HepG2 (cell line): ENCODE results near the gene S1PR3. TPM values are rescaled to one million over a fixed set of nuclear protein-coding genes. Genes with fewer than 3 reads are reported as not detected.
A peak's percentile ranks its signal among the peaks of the same experiment; 100 is the strongest.

Experiments
- ATAC-seq: fragments of 200-7000 bp; cut with Tn5 transposase; 3 replicates; pipeline ENCODE4 v1.9.1; 2020; ENCODE audit warnings: mild to moderate bottlenecking, moderate library complexity
- BruUV-seq: library from RNA; stranded (reverse); fragments of 400-500 nt; replicated peaks from 2 replicates; lab custom pipeline; 2021; lab: Mats Ljungman, UMichigan
- CTCF ChIA-PET: fragments of 300-600 bp; formaldehyde crosslinking; extraction: SDS; loops from one replicate; lab custom pipeline; 2021; ENCODE audit warnings: low total read pairs, inconsistent platforms, low intra/inter-chr PET ratio; lab: Yijun Ruan, JAX
- POLR2A ChIA-PET: fragments of 350-600 bp; sonication (Branson Sonifier 250); formaldehyde crosslinking; loops from one replicate; lab custom pipeline; 2020; ENCODE audit warnings: antibody characterized with exemption, inconsistent platforms; lab: Yijun Ruan, JAX
- DNase-seq: peaks from one replicate; pipeline ENCODE4 v3.0.0-alpha.2; 2015; ENCODE audit warnings: low spot score
- FAIRE-seq: peaks from 3 replicates; lab custom pipeline; 2011; peaks lifted over from hg19 to GRCh38; lab: Jason Lieb, UNC
- H2AFZ ChIP-seq: one replicate; pipeline ENCODE4 v1.6.1; 2011; ENCODE audit warnings: low read length, inconsistent platforms
- H3K27ac ChIP-seq: fragments of 300-600 bp; 3 replicates; pipeline ENCODE4 v1.8.0; 2011; ENCODE audit warnings: mixed run types, mild to moderate bottlenecking, mixed read lengths, low read length, inconsistent platforms; ENCODE audit not compliant: insufficient read depth; ENCODE audit errors: extremely low read length
- H3K27me3 ChIP-seq, 2 experiments: fragments of 200-600 bp in 1 of 2; 2 replicates in 1 of 2; 3 replicates in 1 of 2; pipeline versions ENCODE4 v1.6.0 to v1.8.0; 2011; ENCODE audit warnings: low read length in 2 of 2, mild to moderate bottlenecking in 2 of 2, moderate library complexity in 2 of 2, inconsistent platforms in 1 of 2; ENCODE audit not compliant: insufficient read depth in 2 of 2, control insufficient read depth in 1 of 2
- H3K36me3 ChIP-seq, 2 experiments: fragments of 200-600 bp in 1 of 2; replicated peaks in 1 of 2; 2 replicates in 1 of 2; 3 replicates in 1 of 2; pipeline versions ENCODE4 v1.5.1 to v1.8.0; 2011; ENCODE audit warnings: low read length in 2 of 2, inconsistent platforms in 1 of 2; ENCODE audit not compliant: insufficient read depth in 2 of 2, control insufficient read depth in 1 of 2
- H3K4me1 ChIP-seq: 2 replicates; pipeline ENCODE4 v1.5.1; 2012; ENCODE audit warnings: low read length, inconsistent platforms; ENCODE audit not compliant: insufficient read depth
- H3K4me2 ChIP-seq: 2 replicates; pipeline ENCODE4 v1.6.0; 2011; ENCODE audit warnings: low read depth, low read length, inconsistent platforms
- H3K4me3 ChIP-seq, 3 experiments: fragments of 200-600 bp in 1 of 3; sonication (generic), shearing (Covaris generic) in 1 of 3; replicated peaks in 1 of 3; 2 replicates each; pipeline ENCODE4 v1.5.1; 2011 to 2016; ENCODE audit warnings: low read length in 3 of 3, inconsistent platforms in 2 of 3, low read depth in 2 of 3, mild to moderate bottlenecking in 2 of 3, control low read depth in 1 of 3, mixed read lengths in 1 of 3; ENCODE audit not compliant: insufficient read depth in 1 of 3
- H3K79me2 ChIP-seq: one replicate; pipeline ENCODE4 v1.6.1; 2011; ENCODE audit warnings: low read length, inconsistent platforms; ENCODE audit not compliant: insufficient read depth
- H3K9ac ChIP-seq: 2 replicates; pipeline ENCODE4 v1.6.0; 2011; ENCODE audit warnings: mild to moderate bottlenecking, low read depth, low read length, inconsistent platforms; ENCODE audit not compliant: insufficient read depth
- H3K9me3 ChIP-seq: 2 replicates; pipeline ENCODE4 v1.5.1; 2012; ENCODE audit warnings: mild to moderate bottlenecking, low read length
- H4K20me1 ChIP-seq: 2 replicates; pipeline ENCODE4 v1.6.0; 2011; ENCODE audit warnings: inconsistent platforms, mild to moderate bottlenecking, low read length, moderate library complexity; ENCODE audit not compliant: insufficient read depth
- MAFF ChIP-seq: IDR thresholded peaks from 2 replicates; pipeline ENCODE4 v1.6.1; 2011; ENCODE audit warnings: low read depth, low read length, improper control_type of control experiment
- MAFK ChIP-seq, 2 experiments: IDR thresholded peaks in 1 of 2; conservative IDR thresholded peaks in 1 of 2; 2 replicates each; pipeline ENCODE4 v1.6.1; 2011; ENCODE audit warnings: improper control_type of control experiment in 2 of 2, low read length in 2 of 2
- RARA ChIP-seq: IDR thresholded peaks from 2 replicates; pipeline ENCODE4 v1.6.1; 2016; ENCODE audit warnings: missing genetic modification reagents, missing compliant biosample characterization
- RNF219 ChIP-seq: sonication (generic); formaldehyde crosslinking; IDR thresholded peaks from 2 replicates; pipeline ENCODE4 v1.5.0; 2020; ENCODE audit warnings: mild to moderate bottlenecking, missing genetic modification reagents
- SKI ChIP-seq: fragments of 450-650 bp; IDR thresholded peaks from one replicate; pipeline ENCODE4 v1.6.1; 2018; ENCODE audit warnings: mild to moderate bottlenecking; ENCODE audit not compliant: partially characterized antibody
- TFDP2 ChIP-seq: sonication (generic); formaldehyde crosslinking; IDR thresholded peaks from 2 replicates; pipeline ENCODE4 v1.4.0; 2020; ENCODE audit warnings: missing genetic modification reagents
- WGBS: methylation state at CpG from one replicate; pipeline ENCODE4 v1.1.6; 2017; ENCODE audit warnings: low lambda C conversion rate; 5-methylcytosine and 5-hydroxymethylcytosine counted together
- in situ Hi-C: cut with HindIII; loops from 2 replicates; pipeline ENCODE4 v1.10.0; 2017; ENCODE audit warnings: low pct_unique_long_range_greater_than_20kb; ENCODE audit not compliant: extremely low pct_ligation_motif_present
- intact Hi-C: fragments of 100-400 bp; cut with micrococcal nuclease; formaldehyde crosslinking; loops from one replicate; pipeline ENCODE4 v1.10.0; 2022; ENCODE audit not compliant: unreplicated experiment
- polyA plus RNA-seq, 8 experiments: library from polyadenylated mRNA; depleted of rRNA in 3 of 8; stranded (reverse) in 7 of 8; unstranded in 1 of 8; fragments of >200 nt; fragmentation: Illumina TruSeq in 4 of 8; extraction: Trizol in 4 of 8; gene quantifications; 2 replicates each; pipeline versions ENCODE4 v1.2.1 to v1.2.3, GENCODE V29; 2011 to 2016; ENCODE audit warnings: low read depth in 4 of 8, missing spikeins in 1 of 8, mixed read lengths in 1 of 8; ENCODE audit not compliant: insufficient read depth in 1 of 8
- total RNA-seq, 5 experiments: library from RNA; depleted of rRNA; stranded (reverse); fragments of >200 nt; fragmentation: Illumina TruSeq; extraction: Trizol; gene quantifications; 2 replicates each; pipeline ENCODE4 v1.2.3, GENCODE V29; 2016; ENCODE audit warnings: low read depth in 1 of 5

Gene S1PR3
- total and polyA plus RNA-seq, 2 of the 13 experiments (the other 11 are each of a cell fraction or from before 2014, with no cell fraction given): 0.02 TPM; not detected in 1

- no peak for TF ChIP-seq RARA (CRISPR knock-in tag)
- no peak for TF ChIP-seq SKI
- no peak for TF ChIP-seq TFDP2 (CRISPR knock-in tag)
- Histone ChIP-seq H3K9me3 (no peaks in the 10 kb centered on the region), H2AFZ (no peak overlapping the region), H3K36me3 (no peaks in the 10 kb centered on the region), H3K4me3 (no peak overlapping the region), H3K27me3 (no peaks in the 10 kb centered on the region), H3K4me2 (no peak overlapping the region), H3K4me1 (no peaks in the 10 kb centered on the region), H4K20me1 (no peaks in the 10 kb centered on the region), H3K9ac (no peak overlapping the region), H3K79me2 (no peaks in the 10 kb centered on the region), H3K27ac (no peak overlapping the region)
- ATAC-seq (no peak), DNase-seq (no peak), FAIRE-seq (no peak)
- intact Hi-C loops (no loop called here), in situ Hi-C loops (no loop called here)
- CTCF ChIA-PET: no interaction called here
- BruUV-seq: no TSS peak
- WGBS: 0% methylated on average over 2 of the region's 2 CpGs
- POLR2A ChIA-PET: no interaction called here
Measured at GRCh38 chr9:89022902-89023301, 31.6 kb downstream of the S1PR3 start.

GRCh38 chr9:89023740-89024139 is 32.5 kb downstream of the S1PR3 start:
- H4K20me1 ChIP-seq: no peaks in the 10 kb centered on the region
- POLR2A ChIA-PET: no interaction called here
- 0% methylated on average over 3 of the region's 3 CpGs for WGBS
- H3K4me2 ChIP-seq: no peak overlapping the region
- no peaks in the 10 kb centered on the region for H3K36me3 ChIP-seq
- H3K4me1 ChIP-seq: no peaks in the 10 kb centered on the region
- no peak for ATAC-seq
- H3K27me3 ChIP-seq: no peaks in the 10 kb centered on the region
- no TSS peak for BruUV-seq
- H2AFZ ChIP-seq: no peak overlapping the region
- intact Hi-C loops: no loop called here
- in situ Hi-C loops: no loop called here
- CTCF ChIA-PET: no interaction called here
- no peak for FAIRE-seq
- TF ChIP-seq RNF219 (CRISPR knock-in tag): no peak
- TF ChIP-seq MAFF: peak; percentile 98
- peak; percentile 98 to 99 for TF ChIP-seq MAFK (conservative IDR thresholded peaks at IDR 0.05 in 1 of 2, IDR thresholded peaks at IDR 0.05 in 1 of 2; ENCODE audit: low read length in 2 of 2)
- TF ChIP-seq, all 625 proteins: peak for 2
- no peak overlapping the region for H3K27ac ChIP-seq
- DNase-seq: no peak
- no peaks in the 10 kb centered on the region for H3K79me2 ChIP-seq
- no peak overlapping the region for H3K9ac ChIP-seq
- H3K4me3 ChIP-seq: no peak overlapping the region
- no peaks in the 10 kb centered on the region for H3K9me3 ChIP-seq
